ENCODE data around the gene ACP2.

ACP2 gene

DNA sequence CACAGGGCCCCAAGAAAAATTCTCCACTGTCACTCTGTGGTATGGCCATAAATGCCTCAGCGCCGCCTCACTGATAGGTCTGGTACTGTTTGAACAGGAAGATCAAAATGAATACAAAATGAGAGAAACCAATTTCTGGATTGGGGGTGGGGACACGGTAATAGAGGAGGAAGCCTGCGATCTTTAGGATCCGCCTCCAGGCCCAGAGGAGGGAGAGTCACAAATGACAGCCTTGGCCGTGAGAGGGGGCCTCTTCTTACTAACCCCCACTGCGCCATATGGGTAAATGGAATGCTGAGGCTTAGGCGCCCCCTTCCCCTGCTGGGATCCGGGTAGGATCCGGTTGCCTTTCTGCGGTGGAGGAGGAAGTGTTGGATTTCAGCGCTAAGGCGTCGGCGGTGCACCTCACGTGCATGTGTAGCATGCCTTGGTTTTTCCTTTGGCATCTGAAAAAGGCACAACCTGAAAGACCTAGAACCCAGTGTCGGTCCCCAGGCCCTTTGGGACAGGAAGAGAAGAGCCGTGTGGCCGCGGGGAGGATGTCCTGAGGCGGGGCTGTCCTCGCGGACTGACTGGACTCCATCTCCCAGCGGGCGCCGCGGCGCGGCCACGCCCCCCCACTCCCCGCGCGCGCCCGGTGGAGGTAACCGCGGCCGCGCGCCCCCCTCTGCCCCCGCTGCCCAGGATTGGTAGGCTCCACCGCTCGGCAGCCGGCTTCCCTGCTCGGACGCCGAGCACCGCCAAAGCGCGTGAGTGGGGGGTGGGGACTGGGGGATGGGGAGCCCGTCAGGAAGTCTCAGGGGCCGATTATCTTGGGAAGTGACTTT is 20.6 kb upstream of the ACP2 start:
- DNase-seq (ENCODE audit: low read depth in 2 of 3, low spot score in 2 of 3) = peak; percentile 73 to 75 (median 74)

DNA sequence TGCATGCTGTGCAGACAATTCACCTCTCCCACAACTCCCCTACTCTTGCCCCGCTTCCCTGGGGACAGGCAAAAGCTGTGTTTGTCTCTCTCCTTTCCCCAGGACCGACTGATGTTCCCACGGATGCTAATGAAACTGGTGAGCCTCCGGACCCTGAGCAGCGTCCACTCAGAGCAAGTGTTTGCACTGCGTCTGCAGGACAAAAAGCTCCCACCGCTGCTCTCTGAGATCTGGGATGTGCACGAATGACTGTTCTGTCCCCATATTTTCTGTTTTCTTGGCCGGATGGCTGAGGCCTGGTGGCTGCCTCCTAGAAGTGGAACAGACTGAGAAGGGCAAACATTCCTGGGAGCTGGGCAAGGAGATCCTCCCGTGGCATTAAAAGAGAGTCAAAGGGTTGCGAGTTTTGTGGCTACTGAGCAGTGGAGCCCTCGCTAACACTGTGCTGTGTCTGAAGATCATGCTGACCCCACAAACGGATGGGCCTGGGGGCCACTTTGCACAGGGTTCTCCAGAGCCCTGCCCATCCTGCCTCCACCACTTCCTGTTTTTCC is 19.9 kb upstream of the ACP2 start:
- DNase-seq (ENCODE audit: low read depth in 2 of 3, low spot score in 2 of 3) = no peak

DNA sequence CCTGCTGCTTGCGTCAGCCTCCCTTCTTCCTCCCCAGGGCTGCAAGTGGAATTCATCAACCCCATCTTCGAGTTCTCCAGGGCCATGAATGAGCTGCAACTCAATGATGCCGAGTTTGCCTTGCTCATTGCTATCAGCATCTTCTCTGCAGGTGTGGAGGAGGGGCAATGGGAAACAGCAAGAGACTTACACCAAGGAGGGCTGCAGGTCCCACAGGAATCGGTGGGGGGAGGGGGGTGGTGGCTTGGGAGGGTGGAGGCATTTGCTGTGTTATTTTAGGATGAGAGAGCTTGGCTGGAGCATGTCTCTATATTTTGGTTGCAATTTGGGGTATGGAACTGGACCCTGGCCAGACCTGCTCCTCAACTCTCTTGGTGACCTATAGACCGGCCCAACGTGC is 19.3 kb upstream of the ACP2 start:
- DNase-seq (ENCODE audit: low read depth in 2 of 3, low spot score in 2 of 3) = no peak

DNA sequence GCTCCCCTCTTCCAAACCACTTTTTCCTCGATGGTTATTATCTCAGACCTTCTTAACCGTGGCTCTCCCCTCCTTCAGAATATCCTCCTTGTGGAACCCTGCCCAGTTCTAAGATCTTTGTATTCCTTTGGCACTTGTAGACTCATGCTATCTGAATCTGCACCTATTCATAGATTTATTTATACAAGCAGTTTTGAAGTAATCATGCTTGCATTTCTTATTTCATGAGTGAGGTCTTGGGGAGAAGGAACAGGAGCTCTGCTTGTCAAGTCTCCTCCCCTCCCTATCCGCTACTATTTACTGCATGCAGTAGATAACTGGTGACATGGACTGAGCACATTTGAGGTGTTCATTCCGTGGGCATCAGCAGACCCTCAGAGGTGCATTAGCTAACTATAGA is 15.9 kb upstream of the ACP2 start:
- no peak for DNase-seq (ENCODE audit: low read depth in 2 of 3, low spot score in 2 of 3)

- DNase-seq (ENCODE audit: low read depth in 2 of 3, low spot score in 2 of 3) = no peak
Measured at GRCh38 chr11:47264119-47264518, 15.5 kb upstream of the ACP2 start.

- DNase-seq (ENCODE audit: low read depth in 2 of 3, low spot score in 2 of 3) = no peak
Measured at GRCh38 chr11:47261291-47261800, 12.7 kb upstream of the ACP2 start.

DNA sequence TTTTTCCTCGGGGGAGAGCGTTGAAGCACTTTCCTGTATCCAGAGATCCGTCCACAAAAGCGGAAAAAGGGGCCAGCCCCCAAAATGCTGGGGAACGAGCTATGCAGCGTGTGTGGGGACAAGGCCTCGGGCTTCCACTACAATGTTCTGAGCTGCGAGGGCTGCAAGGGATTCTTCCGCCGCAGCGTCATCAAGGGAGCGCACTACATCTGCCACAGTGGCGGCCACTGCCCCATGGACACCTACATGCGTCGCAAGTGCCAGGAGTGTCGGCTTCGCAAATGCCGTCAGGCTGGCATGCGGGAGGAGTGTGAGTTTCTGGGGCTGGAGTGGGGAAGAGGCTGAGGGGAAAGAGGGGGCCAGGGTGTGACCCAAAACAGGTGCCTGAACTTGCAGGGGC is 11.8 kb upstream of the ACP2 start:
- DNase-seq (ENCODE audit: low read depth in 2 of 3, low spot score in 2 of 3) = no peak

DNA sequence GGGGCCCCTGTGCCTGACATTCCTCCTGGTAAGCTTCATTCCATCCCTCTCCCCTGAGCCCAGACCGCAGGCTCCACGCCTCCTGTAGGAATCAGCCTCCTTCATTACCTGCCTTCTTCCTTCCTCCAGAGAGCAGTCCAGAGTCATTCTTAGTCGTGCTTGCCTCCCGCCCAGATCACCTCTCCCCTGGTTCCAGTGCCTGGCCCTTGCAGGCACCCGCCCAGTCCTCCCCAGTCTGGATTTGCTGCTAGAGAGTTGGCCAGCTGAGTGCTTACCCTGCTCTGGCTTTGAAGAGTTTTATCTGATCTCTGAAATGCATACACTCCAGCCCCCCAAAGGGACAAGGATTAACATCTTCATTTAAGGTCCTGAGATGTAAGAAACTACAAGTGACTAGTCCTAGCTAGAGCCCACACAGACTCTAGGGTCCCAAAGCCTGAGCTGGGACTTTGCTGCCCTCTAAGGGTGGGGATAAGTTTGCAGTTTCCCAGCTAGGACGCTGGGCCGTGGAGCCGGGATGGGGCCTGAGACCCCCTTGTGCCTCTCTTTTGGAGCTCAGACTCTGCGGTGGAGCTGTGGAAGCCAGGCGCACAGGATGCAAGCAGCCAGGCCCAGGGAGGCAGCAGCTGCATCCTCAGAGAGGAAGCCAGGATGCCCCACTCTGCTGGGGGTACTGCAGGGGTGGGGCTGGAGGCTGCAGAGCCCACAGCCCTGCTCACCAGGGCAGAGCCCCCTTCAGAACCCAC is 10.8 kb upstream of the ACP2 start:
- no peak for DNase-seq (ENCODE audit: low read depth in 2 of 3, low spot score in 2 of 3)

DNA sequence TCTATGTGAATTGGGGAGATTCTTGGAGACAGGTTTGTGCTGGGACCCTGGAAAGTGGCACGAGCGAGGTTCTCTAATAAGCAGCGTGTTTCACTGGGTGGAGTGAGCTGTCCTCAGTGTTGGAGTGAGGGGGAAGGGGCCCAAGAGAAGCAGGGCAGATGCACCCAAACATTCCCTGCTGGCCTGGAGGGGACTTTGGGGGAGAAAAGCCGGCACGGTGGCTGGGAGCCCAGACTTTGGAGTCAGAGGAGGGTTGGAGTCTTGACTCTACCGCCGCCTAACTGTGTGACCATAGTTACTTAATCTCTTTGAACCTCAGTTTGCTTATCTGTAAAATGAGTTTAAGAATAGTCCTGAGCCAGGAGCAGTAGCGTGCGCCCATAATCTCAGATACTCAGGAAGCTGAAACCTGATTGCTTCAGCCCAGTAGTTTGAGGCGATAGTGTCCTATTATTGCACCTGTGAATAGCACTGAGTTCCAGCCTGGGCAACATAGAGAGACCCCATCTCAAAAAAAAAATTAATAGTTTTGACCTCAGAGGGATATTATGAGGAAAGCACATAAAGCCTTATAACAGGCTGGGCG is 9.8 kb upstream of the ACP2 start:
- DNase-seq (ENCODE audit: low read depth in 2 of 3, low spot score in 2 of 3) = no peak

- DNase-seq (ENCODE audit: low read depth in 2 of 3, low spot score in 2 of 3) = no peak
Measured at GRCh38 chr11:47257517-47258316, 9.1 kb upstream of the ACP2 start, which contains the start of gene NR1H3. Gene NR1H3, plus strand, starts transcription at chr11:47257996. Its CDS starts 1,221 bp downstream, at chr11:47259217.

- DNase-seq (ENCODE audit: low read depth in 2 of 3, low spot score in 2 of 3) = no peak
Measured at GRCh38 chr11:47257177-47257516, 8.5 kb upstream of the ACP2 start.

DNA sequence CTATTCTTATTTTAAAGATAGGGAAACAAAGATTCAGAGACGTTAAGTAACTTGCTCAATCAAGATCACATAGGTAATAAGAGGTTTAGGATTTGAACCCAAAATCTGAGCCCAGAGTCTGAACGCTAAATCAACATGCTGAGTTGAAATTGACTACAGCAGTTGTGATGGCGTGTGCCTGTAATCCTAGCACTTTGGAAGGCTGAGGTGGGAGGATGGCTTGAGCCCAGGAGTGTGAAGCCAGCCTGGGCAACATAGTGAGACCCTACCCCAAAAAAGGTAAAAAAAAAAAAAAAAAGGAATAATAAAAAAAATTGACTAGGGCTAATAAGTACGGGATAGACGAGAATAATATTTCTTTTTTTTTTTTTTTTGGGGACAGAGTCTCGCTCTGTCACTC is 7.8 kb upstream of the ACP2 start:
- no peak for DNase-seq (ENCODE audit: low read depth in 2 of 3, low spot score in 2 of 3)

DNA sequence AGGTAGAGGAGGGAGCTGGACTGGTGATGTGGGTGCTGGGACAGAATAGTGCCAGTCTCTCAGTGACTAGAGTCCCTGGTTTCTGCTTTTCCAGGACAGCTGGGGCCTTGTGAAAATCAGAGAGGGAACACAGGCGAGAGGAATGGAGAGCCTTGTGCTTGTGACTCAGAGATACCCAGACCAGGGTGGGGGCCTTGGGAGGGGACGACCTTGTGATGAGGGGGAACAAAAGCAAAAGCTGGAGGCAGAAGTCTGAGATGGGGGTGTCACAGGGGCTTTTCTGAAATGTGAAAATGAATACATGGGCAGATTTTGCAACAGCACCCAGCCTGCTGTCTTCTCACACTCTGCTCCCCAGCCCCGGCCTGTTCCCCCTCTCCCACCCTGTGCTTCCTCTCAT is 5.8 kb upstream of the ACP2 start:
- DNase-seq (ENCODE audit: low read depth in 2 of 3, low spot score in 2 of 3) = no peak

GRCh38 chr11:47253660-47254059 is 5.0 kb upstream of the ACP2 start:
- no peak for DNase-seq (ENCODE audit: low read depth in 2 of 3, low spot score in 2 of 3)

DNA sequence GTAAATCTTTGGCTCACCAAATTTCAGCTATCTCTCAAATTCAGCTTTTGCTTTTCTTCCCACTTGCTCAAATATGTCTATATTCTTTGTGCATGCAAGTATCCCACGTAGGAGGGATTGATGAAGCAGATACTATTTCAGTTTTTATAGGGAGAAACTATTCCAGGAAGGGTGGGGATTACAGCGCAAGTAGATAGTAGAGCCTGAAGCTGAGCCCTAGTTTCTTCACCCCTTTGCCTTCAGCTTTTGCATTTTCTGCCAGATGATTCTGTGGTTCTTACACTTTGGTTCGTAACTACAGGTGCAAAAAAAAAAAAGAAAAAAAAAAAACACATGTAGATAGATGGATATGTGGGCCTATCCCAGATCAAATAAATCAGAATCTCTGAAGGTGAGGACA is 3.1 kb upstream of the ACP2 start:
- no peak for DNase-seq (ENCODE audit: low read depth in 2 of 3, low spot score in 2 of 3)

DNA sequence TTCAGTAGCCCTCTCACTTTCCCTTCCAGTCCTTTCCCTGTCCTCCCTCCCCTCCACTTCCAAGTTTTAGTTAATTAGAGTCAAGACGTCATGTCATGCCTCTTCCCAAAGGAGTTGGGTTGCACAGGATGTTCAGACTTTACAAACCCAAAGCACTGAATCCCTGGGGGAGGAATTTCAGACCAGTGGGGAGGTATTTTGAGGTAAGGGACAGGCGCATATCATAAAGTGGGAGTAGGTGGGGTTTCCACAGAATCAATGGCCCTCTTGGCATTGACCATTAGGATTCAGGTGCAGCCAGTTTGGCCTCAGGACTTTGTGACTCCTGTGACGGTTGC is 733 bp upstream of the ACP2 start:
- DNase-seq (ENCODE audit: low read depth in 2 of 3, low spot score in 2 of 3) = no peak

- DNase-seq (ENCODE audit: low read depth in 2 of 3, low spot score in 2 of 3) = no peak
Measured at GRCh38 chr11:47248304-47248663, 330 bp downstream of the ACP2 start.

DNA sequence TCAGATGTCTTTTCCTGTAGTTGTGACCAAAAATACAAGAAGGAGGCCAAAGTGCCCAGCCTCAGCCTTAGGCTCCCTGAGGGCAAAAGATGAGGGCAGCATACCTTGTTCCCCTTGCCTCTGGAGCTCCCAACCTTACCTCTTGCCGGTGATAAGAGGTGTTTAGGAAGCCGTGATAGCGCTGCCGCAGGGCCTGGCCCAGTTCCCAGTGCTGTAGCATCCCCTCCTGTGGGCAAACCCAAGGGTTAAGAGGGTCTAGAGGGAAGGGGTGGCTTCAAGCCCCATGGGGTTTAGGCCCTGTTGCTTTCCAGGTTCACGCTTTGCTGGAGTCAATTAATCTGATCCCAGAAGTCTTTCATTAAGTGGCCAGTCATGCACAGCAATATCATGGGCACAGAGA is 1.1 kb downstream of the ACP2 start:
- no peak for DNase-seq (ENCODE audit: low read depth in 2 of 3, low spot score in 2 of 3)

DNA sequence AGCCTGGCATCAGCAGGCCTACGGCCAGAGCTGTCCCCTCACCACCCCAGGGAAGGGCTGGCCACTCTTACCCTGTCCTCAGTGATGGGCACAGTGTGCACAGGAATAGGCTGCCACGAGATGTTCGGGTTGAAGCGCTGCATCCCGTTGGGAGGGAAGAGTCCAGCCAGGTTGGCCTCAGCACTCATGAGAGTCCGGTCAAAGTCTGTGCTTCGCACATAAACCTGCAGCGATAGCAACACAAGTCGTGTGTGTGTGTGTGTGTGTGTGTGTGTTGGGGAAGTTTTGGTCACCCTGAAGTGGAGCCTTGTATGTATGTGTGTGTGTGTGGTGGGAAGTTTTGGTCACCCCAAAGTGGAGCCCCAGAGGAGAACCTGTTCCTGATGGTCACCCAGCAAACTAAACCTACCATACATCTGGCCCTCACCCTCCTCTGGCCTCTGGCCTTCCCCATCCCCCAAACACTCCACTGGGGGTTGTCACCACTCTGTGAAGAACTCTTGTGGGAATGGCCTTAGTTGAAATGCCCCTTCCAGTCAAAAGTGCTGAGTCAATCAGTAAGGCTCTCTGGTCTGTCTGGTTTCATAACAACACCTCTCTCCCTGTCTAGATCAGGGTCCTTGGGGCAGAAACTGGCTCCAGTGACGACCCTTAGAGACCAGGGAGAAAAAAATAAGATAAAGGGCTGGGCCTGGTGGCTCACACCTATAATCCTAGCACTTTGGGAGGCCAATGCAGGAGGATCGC is 2.8 kb downstream of the ACP2 start:
- no peak for DNase-seq (ENCODE audit: low read depth in 2 of 3, low spot score in 2 of 3)
